Measurements from ENCODE around the gene CDC42BPB.
A peak's percentile ranks its signal among the peaks of the same experiment; 100 is the strongest.

The CDC42BPB gene

DNA sequence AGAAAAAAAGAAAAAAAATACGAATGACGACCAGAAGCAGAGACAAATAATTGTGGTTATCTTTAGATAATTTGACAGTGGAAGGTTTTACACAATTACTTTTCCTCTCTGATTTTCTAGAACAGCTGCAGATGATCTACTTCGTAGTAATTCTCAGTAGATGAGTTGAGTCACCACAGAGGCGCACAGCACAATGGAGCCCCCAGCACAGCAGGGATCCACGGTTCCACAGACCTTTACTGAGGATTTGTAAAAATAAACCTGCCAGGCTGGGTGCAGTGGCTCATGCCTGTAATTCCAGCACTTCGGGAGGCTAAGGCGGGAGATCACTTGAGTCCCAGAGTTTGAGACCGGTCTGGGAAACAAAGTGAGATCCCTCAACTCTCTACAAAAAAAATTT lies 105.5 kb downstream of the CDC42BPB start:
- no peak overlapping the region for H3K4me3 ChIP-seq (ENCODE audit: low read depth, low read length)
- DNase-seq (ENCODE audit: low read depth): no peak
- TF ChIP-seq, protein P1, sequence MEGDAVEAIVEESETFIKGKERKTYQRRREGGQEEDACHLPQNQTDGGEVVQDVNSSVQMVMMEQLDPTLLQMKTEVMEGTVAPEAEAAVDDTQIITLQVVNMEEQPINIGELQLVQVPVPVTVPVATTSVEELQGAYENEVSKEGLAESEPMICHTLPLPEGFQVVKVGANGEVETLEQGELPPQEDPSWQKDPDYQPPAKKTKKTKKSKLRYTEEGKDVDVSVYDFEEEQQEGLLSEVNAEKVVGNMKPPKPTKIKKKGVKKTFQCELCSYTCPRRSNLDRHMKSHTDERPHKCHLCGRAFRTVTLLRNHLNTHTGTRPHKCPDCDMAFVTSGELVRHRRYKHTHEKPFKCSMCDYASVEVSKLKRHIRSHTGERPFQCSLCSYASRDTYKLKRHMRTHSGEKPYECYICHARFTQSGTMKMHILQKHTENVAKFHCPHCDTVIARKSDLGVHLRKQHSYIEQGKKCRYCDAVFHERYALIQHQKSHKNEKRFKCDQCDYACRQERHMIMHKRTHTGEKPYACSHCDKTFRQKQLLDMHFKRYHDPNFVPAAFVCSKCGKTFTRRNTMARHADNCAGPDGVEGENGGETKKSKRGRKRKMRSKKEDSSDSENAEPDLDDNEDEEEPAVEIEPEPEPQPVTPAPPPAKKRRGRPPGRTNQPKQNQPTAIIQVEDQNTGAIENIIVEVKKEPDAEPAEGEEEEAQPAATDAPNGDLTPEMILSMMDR (IDR thresholded peaks at IDR 0.05; ENCODE audit: control insufficient read depth, extremely low read depth, insufficient read depth): no peak

DNA sequence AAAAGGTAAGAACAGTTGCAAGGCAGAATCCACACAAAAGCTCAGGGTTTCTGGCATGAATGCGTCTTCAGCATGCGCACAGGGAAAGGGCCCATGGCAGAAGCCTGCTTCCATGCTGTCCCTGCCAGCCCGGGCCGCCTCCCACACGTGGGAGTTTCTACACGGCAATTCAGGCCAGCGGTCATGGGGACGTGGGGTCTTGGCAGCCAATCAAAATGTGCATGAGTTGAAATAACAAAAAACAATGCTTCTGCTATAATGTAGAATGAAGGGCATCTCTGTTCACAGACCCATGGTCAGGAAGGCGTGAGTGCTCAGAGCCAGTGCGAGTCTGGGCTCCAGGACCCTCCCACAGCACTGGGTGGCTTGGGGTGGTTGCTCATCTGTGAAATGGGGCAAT lies 106.3 kb downstream of the CDC42BPB start:
- TF ChIP-seq, protein P1 (IDR thresholded peaks at IDR 0.05; ENCODE audit: control insufficient read depth, extremely low read depth, insufficient read depth): no peak
- no peak for DNase-seq (ENCODE audit: low read depth)
- H3K4me3 ChIP-seq (ENCODE audit: low read depth, low read length): no peak overlapping the region

DNA sequence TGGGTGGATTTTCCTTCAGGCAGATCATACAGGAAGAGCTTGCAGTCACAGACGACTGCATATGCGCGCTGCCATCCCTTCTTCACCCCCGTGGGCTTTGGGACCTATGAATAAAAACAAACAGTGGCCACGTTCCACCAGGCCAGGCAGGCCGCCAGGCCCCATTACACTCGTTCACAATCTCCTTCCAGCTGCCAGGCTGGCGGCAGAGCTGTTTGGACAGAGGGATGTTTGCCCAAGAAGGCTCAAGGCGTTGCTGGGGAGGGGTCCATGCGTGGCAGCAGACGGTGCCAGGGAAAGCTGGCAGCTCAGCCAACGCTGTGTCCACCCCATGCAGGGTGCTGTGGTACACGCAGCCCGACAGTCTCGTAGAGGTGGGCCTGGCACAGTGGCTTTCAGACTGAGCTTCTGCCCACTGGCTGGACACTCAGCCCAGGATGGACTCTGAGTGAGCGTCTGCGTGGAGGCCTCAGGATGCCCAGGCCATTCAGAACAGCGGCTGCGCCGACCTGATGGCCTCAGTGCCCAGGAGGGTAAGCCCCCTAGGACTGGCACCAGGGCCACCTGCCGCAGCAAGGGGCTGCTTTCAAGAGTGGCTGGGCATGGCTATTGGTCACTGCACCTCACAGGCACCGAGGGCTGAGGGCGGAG lies 107.4 kb downstream of the CDC42BPB start:
- DNase-seq (ENCODE audit: low read depth): peak; percentile 93
- TF ChIP-seq, protein P1 (IDR thresholded peaks at IDR 0.05; ENCODE audit: control insufficient read depth, extremely low read depth, insufficient read depth): no peak
- H3K4me3 ChIP-seq (ENCODE audit: low read depth, low read length): no peak overlapping the region

DNA sequence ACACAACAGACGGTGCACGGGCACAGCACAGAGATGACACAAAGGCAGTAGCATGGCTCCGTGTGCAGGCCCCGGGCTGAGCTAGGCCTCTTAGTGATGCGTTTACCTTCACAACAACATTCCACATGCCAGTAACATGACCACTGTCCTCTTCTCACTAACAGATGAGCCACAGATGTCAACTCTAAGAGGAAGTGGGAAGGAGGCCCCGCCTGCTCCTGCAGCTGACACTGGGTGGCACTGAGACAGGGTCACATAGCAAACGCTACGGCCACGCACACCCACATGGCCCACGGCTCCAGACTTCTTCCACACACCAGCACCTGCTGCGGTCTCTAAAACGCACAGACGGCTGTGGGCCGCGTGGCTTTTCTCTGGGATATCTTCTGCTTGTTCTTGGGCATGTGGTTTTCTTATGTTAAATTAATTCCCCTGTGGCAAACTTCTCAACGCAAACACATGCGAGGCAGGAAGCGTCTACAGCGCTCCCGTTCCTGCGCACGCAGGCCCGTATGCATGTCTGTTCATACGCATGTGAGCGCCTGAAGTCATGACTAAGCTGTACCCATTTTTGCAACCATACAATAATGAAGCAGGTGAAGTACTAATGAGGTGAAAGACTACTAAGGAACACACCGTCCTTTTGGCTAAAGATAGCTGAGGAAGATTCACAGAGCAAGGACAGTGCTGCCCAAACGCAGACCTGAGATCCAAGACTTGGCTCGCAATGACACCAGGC lies 108.1 kb downstream of the CDC42BPB start:
- no peak overlapping the region for H3K4me3 ChIP-seq (ENCODE audit: low read depth, low read length)
- TF ChIP-seq, protein P1 (IDR thresholded peaks at IDR 0.05; ENCODE audit: control insufficient read depth, extremely low read depth, insufficient read depth): no peak
- DNase-seq (ENCODE audit: low read depth): no peak

DNA sequence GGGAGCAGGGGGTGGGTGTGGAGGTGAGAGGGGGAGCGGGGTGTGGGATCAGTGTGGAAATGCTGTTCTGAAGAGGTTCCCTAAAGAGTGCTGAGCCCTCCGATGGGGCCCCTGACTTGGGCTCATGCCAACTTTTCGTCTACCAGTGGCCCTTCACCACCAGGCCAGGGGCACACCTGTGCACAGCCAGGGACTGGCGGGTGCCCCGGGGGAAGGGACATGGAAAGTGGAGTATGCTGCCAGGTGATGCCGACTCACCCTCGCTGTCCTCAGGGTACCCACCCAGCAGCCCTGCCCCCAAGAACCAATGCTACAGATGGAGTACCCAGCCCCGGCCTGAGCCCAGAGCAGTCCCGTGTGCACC lies 108.7 kb downstream of the CDC42BPB start:
- no peak for DNase-seq (ENCODE audit: low read depth)
- no peak overlapping the region for H3K4me3 ChIP-seq (ENCODE audit: low read depth, low read length)
- TF ChIP-seq, protein P1 (IDR thresholded peaks at IDR 0.05; ENCODE audit: control insufficient read depth, extremely low read depth, insufficient read depth): no peak

DNA sequence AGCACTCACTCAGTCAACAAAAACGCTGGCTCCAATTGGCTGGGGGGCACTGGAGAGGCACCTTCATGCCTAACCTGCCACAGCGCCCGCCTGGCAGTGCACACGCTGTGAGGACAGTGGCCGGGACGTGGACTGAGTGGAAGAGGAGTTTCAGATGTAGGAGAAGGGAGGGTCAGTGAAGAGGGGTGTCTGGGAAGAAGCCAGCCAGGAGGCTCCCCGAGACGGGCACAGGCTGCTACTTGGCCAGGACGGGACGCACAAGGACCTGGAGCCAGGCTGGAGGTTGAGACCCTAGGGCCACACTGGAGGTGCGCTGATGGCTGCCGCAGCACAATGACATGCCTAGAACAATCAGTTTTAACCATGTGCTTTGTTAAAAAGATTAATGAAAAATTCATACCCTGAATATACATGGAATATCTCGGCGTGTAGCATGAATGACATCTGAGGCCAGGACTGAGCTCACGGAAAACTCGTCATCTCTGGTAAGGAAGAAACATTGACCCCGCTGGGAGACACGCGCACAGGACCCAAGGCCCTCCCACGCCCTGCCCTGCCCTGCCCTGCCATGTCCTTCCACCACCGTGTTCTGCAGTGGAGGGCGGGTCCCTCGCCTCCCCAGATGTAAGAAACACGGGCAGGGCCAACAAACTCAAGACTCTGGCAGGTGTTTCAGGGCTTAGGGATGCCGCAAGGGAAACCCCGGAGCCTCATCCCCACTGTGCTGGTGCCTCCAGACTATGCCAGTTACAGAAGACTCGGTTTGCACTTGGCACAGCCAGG lies 109.8 kb downstream of the CDC42BPB start:
- no peak for DNase-seq (ENCODE audit: low read depth)
- TF ChIP-seq, protein P1 (IDR thresholded peaks at IDR 0.05; ENCODE audit: control insufficient read depth, extremely low read depth, insufficient read depth): no peak
- H3K4me3 ChIP-seq (ENCODE audit: low read depth, low read length): no peak overlapping the region

All from LNCaP clone FGC (cell line).